Astrocyte of the cerebellum (primary cell): ENCODE measurements around the gene FH.

Experiments
- DNase-seq: peaks from one replicate; pipeline ENCODE4 v3.0.0-alpha.2; 2011; ENCODE audit warnings: low read depth
- H3K4me3 ChIP-seq: 2 replicates; pipeline ENCODE4 v1.5.1; 2011; ENCODE audit warnings: mild to moderate bottlenecking, low read depth, low read length, moderate library complexity
- CTCF ChIP-seq: IDR thresholded peaks from 2 replicates; pipeline ENCODE4 v1.5.1; 2012; ENCODE audit warnings: low read length, low read depth, moderate library complexity, mild to moderate bottlenecking; ENCODE audit errors: missing control alignments
- in situ Hi-C: cut with HindIII; loops from 2 replicates; pipeline ENCODE4 v1.10.0; 2017; ENCODE audit warnings: low sequenced_read_pairs

The FH gene

DNA sequence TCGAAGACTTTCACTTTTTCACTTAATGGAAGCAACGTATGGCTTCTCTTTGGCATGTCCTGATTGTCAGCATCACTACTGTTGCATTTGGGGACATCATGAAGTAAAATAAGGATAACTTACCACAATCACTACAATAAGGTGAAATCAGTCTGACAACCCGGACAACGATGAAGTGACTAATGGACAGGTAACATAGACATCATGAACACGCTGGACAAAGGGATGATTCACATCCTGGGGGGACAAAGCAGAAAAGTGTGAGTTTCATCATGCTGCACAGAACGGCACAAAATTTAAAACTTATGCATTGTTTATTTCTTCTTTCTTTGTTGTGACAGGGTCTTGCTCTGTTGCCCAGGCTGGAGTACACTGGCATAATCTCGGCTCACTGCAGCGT is 53.9 kb downstream of the FH start:
- no peak for TF ChIP-seq CTCF
- in situ Hi-C loops: no loop called here
- no peak for DNase-seq

GRCh38 chr1:241464985-241465384 is 54.6 kb downstream of the FH start:
- DNase-seq: no peak
- no peak overlapping the region for H3K4me3 ChIP-seq
- TF ChIP-seq CTCF: no peak
- in situ Hi-C loops: no loop called here

More for the DNA sequence above, 53.9 kb downstream of the FH start:
- no peak overlapping the region for H3K4me3 ChIP-seq

DNA sequence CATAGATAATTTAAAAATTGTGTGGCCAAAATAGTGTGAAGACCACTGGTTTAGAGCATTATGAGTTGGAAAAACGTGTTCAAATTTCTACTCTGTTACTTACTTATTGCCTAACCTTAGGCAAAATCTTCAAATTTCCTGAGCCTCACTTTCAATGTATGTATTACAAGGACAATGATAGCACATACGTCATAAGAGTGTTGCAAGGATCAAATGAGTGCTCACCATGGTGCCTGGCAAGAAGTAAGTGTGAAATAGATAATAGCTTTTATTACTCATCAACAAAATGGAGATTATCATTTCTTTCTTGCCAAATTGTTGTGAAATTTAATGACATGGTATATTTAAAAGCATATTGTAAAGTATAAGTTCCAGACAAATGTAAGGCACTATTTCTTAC is 57.2 kb downstream of the FH start:
- in situ Hi-C loops: no loop called here
- TF ChIP-seq CTCF: no peak
- no peak overlapping the region for H3K4me3 ChIP-seq
- no peak for DNase-seq

DNA sequence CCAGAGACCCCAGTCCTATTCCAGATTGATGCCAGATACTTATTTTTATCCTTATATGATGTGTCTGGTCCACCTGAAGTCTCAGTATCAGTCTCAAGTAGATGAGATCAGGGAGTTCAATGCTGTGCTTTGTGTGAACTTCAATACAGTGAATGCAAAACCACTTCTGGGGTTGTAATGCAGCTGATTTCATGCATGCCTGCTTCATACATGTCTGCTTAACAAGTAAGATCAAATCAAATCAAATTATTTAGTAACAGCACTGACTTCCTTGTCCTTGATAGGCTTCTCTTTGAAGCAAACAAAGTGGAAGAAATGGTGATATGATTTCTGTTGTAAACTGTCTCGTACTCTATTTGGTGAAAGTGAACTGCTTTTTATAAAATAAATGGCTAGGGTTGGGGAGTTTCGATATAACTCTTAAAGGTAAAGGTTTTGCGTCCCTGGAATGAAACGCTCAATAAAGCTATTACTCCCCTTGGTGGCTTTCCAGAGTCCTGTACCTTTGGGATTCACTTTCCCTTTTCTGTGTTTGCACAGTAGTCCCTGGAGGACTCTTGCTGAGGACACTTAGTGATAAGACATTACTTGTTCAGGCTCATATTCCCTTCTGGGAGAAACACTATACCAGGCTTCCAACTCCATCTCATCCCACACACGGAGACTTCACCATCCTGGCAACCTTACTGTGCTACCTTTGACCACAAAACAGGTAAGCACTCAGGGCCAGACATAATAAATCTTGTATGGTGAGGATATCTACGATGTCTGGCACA is 59.3 kb downstream of the FH start:
- no peak for DNase-seq
- in situ Hi-C loops: no loop called here
- TF ChIP-seq CTCF: no peak
- H3K4me3 ChIP-seq: no peak overlapping the region

GRCh38 chr1:241459186-241459802 is 60.3 kb downstream of the FH start:
- TF ChIP-seq CTCF: no peak
- no peak for DNase-seq
- in situ Hi-C loops: no loop called here
- H3K4me3 ChIP-seq: no peak overlapping the region

DNA sequence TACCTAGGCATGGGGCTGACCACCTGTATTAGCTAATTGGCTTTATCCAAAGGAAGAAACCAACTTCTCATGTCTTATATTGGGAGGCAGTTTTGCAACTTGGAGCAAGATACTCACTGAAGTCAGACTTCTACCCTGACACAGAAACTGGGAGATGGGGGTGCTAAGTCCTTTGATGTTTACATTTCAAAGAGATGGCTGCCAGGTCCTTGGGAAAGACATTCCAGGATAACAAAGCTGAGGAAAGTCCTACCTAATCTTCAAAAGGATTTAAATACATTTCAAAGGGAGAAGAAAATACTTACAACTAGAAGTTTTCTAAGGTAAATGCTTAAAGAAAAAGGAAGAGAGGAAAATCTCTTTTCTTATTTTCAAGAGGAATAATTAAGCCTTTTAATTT is 62.1 kb downstream of the FH start:
- no peak for DNase-seq
- H3K4me3 ChIP-seq: no peak overlapping the region
- TF ChIP-seq CTCF: no peak
- in situ Hi-C loops: no loop called here
